ENCODE measurements around the gene COA1.

DNA sequence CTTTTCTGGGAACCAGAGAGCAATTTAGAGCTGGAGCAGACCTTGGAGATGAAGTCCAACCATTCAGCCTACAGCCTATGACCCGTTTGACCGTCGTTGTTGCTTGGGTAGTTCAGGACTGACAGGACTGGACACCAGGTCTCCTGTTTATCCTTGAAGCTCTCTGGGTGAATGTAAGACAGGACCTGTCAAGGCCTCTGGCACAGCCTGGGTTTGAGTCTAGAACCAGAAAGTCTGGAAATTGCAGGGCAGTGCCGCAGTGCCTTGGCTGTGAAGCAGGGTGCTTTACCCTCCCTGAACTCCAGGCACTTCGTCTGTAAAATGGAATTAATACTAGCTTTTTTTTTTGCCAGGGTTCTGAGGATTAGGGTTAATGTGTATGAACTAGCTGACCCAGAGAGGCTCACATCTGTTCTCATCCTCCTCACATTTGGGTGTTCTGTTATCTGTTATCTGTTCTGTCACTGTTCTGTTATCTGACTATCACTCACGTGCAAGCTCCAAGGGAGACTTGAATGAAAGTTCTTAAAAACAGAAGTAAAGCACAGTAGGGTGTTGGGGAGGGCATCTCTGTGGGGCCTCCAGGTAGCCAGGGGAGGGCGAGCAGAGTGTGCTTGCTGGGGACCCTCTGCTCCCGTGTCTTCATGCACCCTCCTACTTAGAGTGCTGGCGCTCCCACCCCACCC is 39.0 kb upstream of the COA1 start:
- TF ChIP-seq, protein P1, sequence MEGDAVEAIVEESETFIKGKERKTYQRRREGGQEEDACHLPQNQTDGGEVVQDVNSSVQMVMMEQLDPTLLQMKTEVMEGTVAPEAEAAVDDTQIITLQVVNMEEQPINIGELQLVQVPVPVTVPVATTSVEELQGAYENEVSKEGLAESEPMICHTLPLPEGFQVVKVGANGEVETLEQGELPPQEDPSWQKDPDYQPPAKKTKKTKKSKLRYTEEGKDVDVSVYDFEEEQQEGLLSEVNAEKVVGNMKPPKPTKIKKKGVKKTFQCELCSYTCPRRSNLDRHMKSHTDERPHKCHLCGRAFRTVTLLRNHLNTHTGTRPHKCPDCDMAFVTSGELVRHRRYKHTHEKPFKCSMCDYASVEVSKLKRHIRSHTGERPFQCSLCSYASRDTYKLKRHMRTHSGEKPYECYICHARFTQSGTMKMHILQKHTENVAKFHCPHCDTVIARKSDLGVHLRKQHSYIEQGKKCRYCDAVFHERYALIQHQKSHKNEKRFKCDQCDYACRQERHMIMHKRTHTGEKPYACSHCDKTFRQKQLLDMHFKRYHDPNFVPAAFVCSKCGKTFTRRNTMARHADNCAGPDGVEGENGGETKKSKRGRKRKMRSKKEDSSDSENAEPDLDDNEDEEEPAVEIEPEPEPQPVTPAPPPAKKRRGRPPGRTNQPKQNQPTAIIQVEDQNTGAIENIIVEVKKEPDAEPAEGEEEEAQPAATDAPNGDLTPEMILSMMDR (IDR thresholded peaks at IDR 0.05) = no peak
- TF ChIP-seq EP300 (IDR thresholded peaks at IDR 0.05) (no peak), POLR2A (IDR thresholded peaks at IDR 0.05) (no peak)

All from upper lobe of left lung (tissue), 4 donors.